ENCODE measurements around the gene GDF10. TPM values are rescaled to one million over a fixed set of nuclear protein-coding genes. Genes with fewer than 3 reads are reported as not detected.

The GDF10 gene
- total RNA-seq, 1 experiment from 2014 or later: 0.24 TPM

DNA sequence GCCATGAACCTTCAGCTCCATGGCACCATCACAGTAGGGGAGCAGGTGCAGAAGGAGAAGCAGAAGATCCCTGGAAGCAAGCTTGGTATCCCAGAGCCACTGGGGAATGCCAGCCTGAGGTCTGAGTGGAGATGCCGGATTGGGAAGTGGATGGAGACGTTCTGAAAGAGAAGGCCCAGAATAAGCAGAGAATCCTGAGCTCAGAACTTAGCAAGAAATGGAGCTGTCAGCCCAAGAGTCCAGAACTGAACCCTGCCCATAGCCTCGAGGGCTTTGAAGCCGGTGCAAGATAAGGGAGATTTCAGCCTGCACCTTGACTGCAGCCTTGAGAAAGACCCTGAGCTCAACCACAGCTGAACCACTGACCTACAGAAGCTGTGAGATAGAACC, 13.9 kb upstream of the GDF10 start:
- Mint-ChIP-seq H3K4me1 (no peaks in the 10 kb centered on the region), H3K4me3 (no peak overlapping the region)

DNA sequence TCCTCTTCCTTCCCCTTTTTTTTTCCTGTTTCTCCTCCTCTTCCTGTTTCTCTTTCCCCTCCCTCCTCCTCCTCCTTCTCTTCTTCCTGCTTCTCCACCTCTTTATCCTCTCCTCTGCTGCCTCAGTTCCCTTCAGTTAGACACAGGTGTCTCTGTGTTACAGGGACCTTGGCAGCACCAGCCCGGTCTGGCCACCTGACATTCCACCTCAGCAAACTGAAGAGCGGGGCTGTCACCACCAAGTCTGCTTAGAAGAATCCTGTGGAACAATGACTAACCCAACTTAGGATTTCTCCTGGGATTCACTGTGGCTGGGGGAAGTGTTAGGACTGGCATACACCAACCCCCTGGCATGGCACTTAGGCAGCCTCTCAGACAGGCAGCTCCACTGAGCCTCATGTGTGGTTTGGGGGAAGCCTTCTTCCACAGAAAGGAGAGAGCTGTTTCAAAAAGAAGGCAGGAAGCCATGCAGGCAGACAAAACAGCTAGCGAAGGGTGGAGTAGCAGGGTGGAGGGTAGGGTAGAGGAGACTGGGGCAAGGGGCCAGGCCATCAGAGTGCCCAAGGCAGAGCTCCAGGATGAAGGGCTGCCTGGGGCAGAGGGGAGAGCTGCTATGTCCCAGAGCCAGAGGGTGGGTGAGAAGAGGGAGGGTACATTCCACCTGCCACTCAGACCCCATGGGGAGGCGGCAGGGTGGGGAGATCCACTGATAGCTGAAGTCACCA, 13.2 kb upstream of the GDF10 start:
- no peak overlapping the region for H3K27ac Mint-ChIP-seq
- ATAC-seq (no peak), DNase-seq (ENCODE audit: low spot score) (no peak)
- no peaks in the 10 kb centered on the region for H3K36me3 Mint-ChIP-seq
- no peak overlapping the region for H3K4me3 Mint-ChIP-seq
- ChIA-PET POLR2A (no interaction called here), CTCF (interaction anchor here (1.1 to 3.6 kb wide), 3 partner anchors 25 to 239 kb away, joined by 3 to 26 read pairs (median 12); no protein-coding TSS in a partner anchor)
- TF ChIP-seq RORB (CRISPR knock-in tag; IDR thresholded peaks at IDR 0.05) (no peak), JUN (CRISPR knock-in tag; IDR thresholded peaks at IDR 0.05) (no peak), ZNF121 (CRISPR knock-in tag; IDR thresholded peaks at IDR 0.05) (no peak), CREB1 (CRISPR knock-in tag; IDR thresholded peaks at IDR 0.05) (no peak), FOXJ3 (CRISPR knock-in tag; IDR thresholded peaks at IDR 0.05; ENCODE audit: borderline replicate concordance) (no peak)
- TF ChIP-seq, protein P1, sequence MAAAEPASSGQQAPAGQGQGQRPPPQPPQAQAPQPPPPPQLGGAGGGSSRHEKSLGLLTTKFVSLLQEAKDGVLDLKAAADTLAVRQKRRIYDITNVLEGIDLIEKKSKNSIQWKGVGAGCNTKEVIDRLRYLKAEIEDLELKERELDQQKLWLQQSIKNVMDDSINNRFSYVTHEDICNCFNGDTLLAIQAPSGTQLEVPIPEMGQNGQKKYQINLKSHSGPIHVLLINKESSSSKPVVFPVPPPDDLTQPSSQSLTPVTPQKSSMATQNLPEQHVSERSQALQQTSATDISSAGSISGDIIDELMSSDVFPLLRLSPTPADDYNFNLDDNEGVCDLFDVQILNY (CRISPR knock-in tag; IDR thresholded peaks at IDR 0.05): no peak
- TF ChIP-seq, protein P2, sequence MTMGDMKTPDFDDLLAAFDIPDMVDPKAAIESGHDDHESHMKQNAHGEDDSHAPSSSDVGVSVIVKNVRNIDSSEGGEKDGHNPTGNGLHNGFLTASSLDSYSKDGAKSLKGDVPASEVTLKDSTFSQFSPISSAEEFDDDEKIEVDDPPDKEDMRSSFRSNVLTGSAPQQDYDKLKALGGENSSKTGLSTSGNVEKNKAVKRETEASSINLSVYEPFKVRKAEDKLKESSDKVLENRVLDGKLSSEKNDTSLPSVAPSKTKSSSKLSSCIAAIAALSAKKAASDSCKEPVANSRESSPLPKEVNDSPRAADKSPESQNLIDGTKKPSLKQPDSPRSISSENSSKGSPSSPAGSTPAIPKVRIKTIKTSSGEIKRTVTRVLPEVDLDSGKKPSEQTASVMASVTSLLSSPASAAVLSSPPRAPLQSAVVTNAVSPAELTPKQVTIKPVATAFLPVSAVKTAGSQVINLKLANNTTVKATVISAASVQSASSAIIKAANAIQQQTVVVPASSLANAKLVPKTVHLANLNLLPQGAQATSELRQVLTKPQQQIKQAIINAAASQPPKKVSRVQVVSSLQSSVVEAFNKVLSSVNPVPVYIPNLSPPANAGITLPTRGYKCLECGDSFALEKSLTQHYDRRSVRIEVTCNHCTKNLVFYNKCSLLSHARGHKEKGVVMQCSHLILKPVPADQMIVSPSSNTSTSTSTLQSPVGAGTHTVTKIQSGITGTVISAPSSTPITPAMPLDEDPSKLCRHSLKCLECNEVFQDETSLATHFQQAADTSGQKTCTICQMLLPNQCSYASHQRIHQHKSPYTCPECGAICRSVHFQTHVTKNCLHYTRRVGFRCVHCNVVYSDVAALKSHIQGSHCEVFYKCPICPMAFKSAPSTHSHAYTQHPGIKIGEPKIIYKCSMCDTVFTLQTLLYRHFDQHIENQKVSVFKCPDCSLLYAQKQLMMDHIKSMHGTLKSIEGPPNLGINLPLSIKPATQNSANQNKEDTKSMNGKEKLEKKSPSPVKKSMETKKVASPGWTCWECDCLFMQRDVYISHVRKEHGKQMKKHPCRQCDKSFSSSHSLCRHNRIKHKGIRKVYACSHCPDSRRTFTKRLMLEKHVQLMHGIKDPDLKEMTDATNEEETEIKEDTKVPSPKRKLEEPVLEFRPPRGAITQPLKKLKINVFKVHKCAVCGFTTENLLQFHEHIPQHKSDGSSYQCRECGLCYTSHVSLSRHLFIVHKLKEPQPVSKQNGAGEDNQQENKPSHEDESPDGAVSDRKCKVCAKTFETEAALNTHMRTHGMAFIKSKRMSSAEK (CRISPR knock-in tag; IDR thresholded peaks at IDR 0.05; ENCODE audit: borderline replicate concordance): no peak
- TF ChIP-seq, protein P3, sequence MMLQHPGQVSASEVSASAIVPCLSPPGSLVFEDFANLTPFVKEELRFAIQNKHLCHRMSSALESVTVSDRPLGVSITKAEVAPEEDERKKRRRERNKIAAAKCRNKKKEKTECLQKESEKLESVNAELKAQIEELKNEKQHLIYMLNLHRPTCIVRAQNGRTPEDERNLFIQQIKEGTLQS (CRISPR knock-in tag; conservative IDR thresholded peaks at IDR 0.05): no peak
- H3K4me1 Mint-ChIP-seq: no peaks in the 10 kb centered on the region
- no peaks in the 10 kb centered on the region for H3K9me3 Mint-ChIP-seq
- H3K27me3 Mint-ChIP-seq (ENCODE audit: low read depth): 0 out of 2 replicates have a peak, but pooled peaks cover 3% of the 10 kb centered on the region

More for the DNA sequence above, 13.9 kb upstream of the GDF10 start:
- Mint-ChIP-seq H3K36me3 (no peaks in the 10 kb centered on the region), H3K9me3 (no peaks in the 10 kb centered on the region), H3K27ac (no peak overlapping the region), H3K27me3 (ENCODE audit: low read depth) (0 out of 2 replicates have a peak, but pooled peaks cover 3% of the 10 kb centered on the region)
- ChIA-PET CTCF (interaction anchor here (1.1 to 2.3 kb wide), 2 partner anchors 26 to 238 kb away, joined by 3 to 12 read pairs; no protein-coding TSS in a partner anchor), POLR2A (no interaction called here)
- ATAC-seq: no peak
- no peak for DNase-seq (ENCODE audit: low spot score)
- no peak for TF ChIP-seq NR2C2 (CRISPR knock-in tag; IDR thresholded peaks at IDR 0.05)
- TF ChIP-seq CBFB (CRISPR knock-in tag; IDR thresholded peaks at IDR 0.05; ENCODE audit: low read depth): no peak
- no peak for TF ChIP-seq SMAD3 (CRISPR knock-in tag; IDR thresholded peaks at IDR 0.05; ENCODE audit: borderline replicate concordance)
- TF ChIP-seq TP53 (CRISPR knock-in tag; IDR thresholded peaks at IDR 0.05): no peak

DNA sequence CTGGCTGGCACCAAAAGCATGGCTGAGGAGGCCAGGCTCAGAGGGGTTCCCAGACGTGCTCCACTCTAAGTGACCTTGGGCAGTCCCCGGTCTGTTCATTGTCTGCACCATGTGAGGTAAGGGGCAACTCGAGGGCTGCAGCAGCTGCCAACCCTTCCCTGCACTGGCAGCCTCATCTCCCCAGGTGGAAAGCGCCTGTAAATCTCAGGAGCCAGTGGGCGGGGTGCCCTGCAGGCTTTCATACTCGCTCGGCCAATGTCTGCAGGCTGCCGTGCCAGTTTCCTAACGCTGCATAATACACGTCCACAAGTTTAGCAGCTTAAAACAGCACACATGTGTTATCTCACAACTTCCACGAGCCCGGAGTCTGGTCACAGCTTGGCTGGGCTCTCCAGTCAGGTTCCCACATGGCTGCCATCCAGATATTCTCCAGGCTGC, 12.6 kb upstream of the GDF10 start:
- DNase-seq (ENCODE audit: low spot score) (no peak), ATAC-seq (no peak)
- H3K36me3 Mint-ChIP-seq: no peaks in the 10 kb centered on the region
- H3K9me3 Mint-ChIP-seq: no peaks in the 10 kb centered on the region
- POLR2A ChIA-PET: no interaction called here
- H3K27me3 Mint-ChIP-seq (ENCODE audit: low read depth): 0 out of 2 replicates have a peak, but pooled peaks cover 3% of the 10 kb centered on the region
- no peak overlapping the region for H3K4me3 Mint-ChIP-seq
- no peaks in the 10 kb centered on the region for H3K4me1 Mint-ChIP-seq
- CTCF ChIA-PET: interaction anchor here (3.6 kb wide), 1 partner anchor 239 kb away, joined by 26 read pairs; no protein-coding TSS in a partner anchor
- H3K27ac Mint-ChIP-seq: no peak overlapping the region
- no peak for TF ChIP-seq RORB (CRISPR knock-in tag; IDR thresholded peaks at IDR 0.05)
- TF ChIP-seq, protein P3 (CRISPR knock-in tag; conservative IDR thresholded peaks at IDR 0.05): no peak
- TF ChIP-seq, protein P4, sequence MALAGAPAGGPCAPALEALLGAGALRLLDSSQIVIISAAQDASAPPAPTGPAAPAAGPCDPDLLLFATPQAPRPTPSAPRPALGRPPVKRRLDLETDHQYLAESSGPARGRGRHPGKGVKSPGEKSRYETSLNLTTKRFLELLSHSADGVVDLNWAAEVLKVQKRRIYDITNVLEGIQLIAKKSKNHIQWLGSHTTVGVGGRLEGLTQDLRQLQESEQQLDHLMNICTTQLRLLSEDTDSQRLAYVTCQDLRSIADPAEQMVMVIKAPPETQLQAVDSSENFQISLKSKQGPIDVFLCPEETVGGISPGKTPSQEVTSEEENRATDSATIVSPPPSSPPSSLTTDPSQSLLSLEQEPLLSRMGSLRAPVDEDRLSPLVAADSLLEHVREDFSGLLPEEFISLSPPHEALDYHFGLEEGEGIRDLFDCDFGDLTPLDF (CRISPR knock-in tag; IDR thresholded peaks at IDR 0.05): no peak
- no peak for TF ChIP-seq ZNF423 (CRISPR knock-in tag; IDR thresholded peaks at IDR 0.05)
- TF ChIP-seq MXD4 (CRISPR knock-in tag; IDR thresholded peaks at IDR 0.05; ENCODE audit: borderline replicate concordance): no peak
- TF ChIP-seq TEAD1 (CRISPR knock-in tag; IDR thresholded peaks at IDR 0.05): no peak
- TF ChIP-seq, protein P5, sequence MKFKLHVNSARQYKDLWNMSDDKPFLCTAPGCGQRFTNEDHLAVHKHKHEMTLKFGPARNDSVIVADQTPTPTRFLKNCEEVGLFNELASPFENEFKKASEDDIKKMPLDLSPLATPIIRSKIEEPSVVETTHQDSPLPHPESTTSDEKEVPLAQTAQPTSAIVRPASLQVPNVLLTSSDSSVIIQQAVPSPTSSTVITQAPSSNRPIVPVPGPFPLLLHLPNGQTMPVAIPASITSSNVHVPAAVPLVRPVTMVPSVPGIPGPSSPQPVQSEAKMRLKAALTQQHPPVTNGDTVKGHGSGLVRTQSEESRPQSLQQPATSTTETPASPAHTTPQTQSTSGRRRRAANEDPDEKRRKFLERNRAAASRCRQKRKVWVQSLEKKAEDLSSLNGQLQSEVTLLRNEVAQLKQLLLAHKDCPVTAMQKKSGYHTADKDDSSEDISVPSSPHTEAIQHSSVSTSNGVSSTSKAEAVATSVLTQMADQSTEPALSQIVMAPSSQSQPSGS (CRISPR knock-in tag; IDR thresholded peaks at IDR 0.05; ENCODE audit: borderline replicate concordance, low read depth): no peak
- TF ChIP-seq, protein P6, sequence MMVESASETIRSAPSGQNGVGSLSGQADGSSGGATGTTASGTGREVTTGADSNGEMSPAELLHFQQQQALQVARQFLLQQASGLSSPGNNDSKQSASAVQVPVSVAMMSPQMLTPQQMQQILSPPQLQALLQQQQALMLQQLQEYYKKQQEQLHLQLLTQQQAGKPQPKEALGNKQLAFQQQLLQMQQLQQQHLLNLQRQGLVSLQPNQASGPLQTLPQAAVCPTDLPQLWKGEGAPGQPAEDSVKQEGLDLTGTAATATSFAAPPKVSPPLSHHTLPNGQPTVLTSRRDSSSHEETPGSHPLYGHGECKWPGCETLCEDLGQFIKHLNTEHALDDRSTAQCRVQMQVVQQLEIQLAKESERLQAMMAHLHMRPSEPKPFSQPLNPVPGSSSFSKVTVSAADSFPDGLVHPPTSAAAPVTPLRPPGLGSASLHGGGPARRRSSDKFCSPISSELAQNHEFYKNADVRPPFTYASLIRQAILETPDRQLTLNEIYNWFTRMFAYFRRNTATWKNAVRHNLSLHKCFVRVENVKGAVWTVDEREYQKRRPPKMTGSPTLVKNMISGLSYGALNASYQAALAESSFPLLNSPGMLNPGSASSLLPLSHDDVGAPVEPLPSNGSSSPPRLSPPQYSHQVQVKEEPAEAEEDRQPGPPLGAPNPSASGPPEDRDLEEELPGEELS (CRISPR knock-in tag; IDR thresholded peaks at IDR 0.05): no peak

Data from WTC11 (cell line).